Gastroesophageal sphincter (tissue), 4 donors: Measurements from ENCODE around the gene EHMT1. TPM values are rescaled to one million over a fixed set of nuclear protein-coding genes. Genes with fewer than 3 reads are reported as not detected.

Source experiments
- ATAC-seq: fragments of 150-250 bp; one replicate; pipeline ENCODE4 v1.9.1; 2016; ENCODE audit warnings: mild to moderate bottlenecking, moderate library complexity
- H3K27ac ChIP-seq, 4 donors: fragments of 200-600 bp; sonication (generic) in 3 of 4; 1 replicate in 3 of 4; 2 replicates in 1 of 4; pipeline ENCODE4 v1.5.1; 2016 to 2019
- H3K27me3 ChIP-seq: fragments of 200-600 bp; sonication (generic); one replicate; pipeline ENCODE4 v1.5.1; 2019
- H3K36me3 ChIP-seq, 2 donors: fragments of 200-600 bp; sonication (generic); one replicate each; pipeline ENCODE4 v1.5.1; 2019; ENCODE audit warnings: control low read depth in 1 of 2
- H3K4me1 ChIP-seq, 3 donors: fragments of 200-600 bp; sonication (generic); 1 replicate in 2 of 3; 2 replicates in 1 of 3; pipeline ENCODE4 v1.5.1; 2016 to 2019; ENCODE audit warnings: control low read depth in 2 of 3
- H3K4me3 ChIP-seq, 2 donors: fragments of 200-600 bp; sonication (generic); one replicate each; pipeline ENCODE4 v1.5.1; 2019; ENCODE audit warnings: mild to moderate bottlenecking in 1 of 2, moderate library complexity in 1 of 2
- H3K9me3 ChIP-seq, 3 donors: fragments of 200-600 bp; sonication (generic); one replicate each; pipeline ENCODE4 v1.5.1; 2017 to 2019; ENCODE audit warnings: control low read depth in 2 of 3
- EP300 ChIP-seq: sonication (generic); formaldehyde crosslinking; IDR thresholded peaks from one replicate; pipeline ENCODE4 v1.6.1; 2017; ENCODE audit warnings: antibody characterized with exemption, mild to moderate bottlenecking
- POLR2A ChIP-seq, 2 donors: fragments of 450-650 bp; IDR thresholded peaks; one replicate each; pipeline ENCODE4 v1.6.1; 2017; ENCODE audit warnings: antibody characterized with exemption in 2 of 2, mild to moderate bottlenecking in 2 of 2, moderate library complexity in 1 of 2
- POLR2AphosphoS5 ChIP-seq: sonication (generic); formaldehyde crosslinking; IDR thresholded peaks from one replicate; pipeline ENCODE4 v1.6.1; 2017; ENCODE audit warnings: antibody characterized with exemption
- WGBS, 2 donors: methylation state at CpG; one replicate each; pipeline ENCODE4 v1.1.5; 2018; ENCODE audit warnings: low coverage in 1 of 2; 5-methylcytosine and 5-hydroxymethylcytosine counted together
- total RNA-seq, 4 donors: library from RNA; depleted of rRNA; stranded (reverse); fragments of >200 nt; gene quantifications; one replicate each; pipeline ENCODE4 v1.1.0, GENCODE V29; 2016
- TF ChIP-seq, protein P1 (sequence below), 4 experiments: fragments of 200-600 bp in 2 of 4; fragments of 450-650 bp in 2 of 4; sonication (generic) in 1 of 4; IDR thresholded peaks; one replicate each; pipeline ENCODE4 v1.5.1; 2017 to 2019; ENCODE audit warnings: antibody characterized with exemption in 4 of 4, mild to moderate bottlenecking in 2 of 4, moderate library complexity in 2 of 4

EHMT1 gene
- total RNA-seq, 4 donors from 2014 or later: 49.2 to 79.7 (median 64.7) TPM

DNA sequence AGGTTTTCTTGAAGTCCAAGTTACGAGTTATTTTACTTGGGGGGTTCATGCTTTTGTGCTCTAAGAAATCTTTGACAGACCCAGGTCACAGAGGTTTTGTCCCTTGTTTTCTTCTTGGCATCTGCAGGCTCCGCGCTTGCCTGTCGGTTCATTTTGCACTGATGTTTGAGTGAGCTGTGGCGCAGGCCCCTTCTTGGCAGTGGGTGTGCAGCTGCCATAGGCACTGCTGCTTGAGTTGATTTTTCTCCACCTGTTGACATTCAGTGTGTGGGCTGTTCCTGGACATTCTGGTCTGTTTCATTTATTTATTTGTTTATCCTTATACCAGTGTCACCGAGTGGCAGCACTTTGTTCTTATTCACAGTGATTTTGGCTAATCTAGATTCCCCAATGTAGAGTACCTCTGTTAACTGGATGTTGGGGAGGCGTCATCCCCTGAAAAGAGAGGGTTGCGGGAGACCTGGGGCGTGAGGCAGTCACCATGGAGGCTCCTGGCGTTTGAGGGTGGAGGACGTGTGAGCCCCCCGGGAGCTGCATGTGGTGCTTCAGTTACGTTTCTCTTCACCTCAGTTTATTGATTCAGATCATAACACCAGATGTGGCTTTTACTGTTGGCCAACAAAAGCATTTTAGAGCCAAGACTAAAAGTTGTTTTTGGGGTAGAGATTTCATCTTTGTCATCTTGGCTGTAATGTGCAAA, 137.4 kb downstream of the EHMT1 start:
- ATAC-seq: no peak

DNA sequence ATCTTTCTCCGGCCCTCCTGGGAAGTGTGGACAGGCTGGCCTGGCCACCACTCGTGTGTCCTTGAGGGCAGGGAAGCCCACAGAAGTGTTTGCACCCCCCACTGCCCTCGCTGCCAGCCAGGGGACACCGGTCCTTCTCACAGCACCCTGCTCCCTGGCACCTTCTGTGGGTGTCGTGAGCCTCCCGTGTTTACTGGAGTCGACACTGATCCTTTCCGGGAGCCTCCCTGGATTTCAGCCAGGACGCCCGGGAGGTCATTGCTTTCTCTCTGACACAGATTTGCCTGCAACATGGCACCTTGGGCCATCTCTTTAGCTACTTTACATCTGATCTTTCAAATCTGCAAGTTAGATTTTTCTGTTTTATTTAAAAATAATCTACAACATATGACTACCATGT, 138.3 kb downstream of the EHMT1 start:
- no peak for ATAC-seq
- H3K27ac ChIP-seq: no peak overlapping the region
- no peaks in the 10 kb centered on the region for H3K27me3 ChIP-seq
- TF ChIP-seq POLR2A (IDR thresholded peaks at IDR 0.05): no peak
- no peak for TF ChIP-seq EP300
- no peak for TF ChIP-seq POLR2AphosphoS5
- TF ChIP-seq, protein P1, sequence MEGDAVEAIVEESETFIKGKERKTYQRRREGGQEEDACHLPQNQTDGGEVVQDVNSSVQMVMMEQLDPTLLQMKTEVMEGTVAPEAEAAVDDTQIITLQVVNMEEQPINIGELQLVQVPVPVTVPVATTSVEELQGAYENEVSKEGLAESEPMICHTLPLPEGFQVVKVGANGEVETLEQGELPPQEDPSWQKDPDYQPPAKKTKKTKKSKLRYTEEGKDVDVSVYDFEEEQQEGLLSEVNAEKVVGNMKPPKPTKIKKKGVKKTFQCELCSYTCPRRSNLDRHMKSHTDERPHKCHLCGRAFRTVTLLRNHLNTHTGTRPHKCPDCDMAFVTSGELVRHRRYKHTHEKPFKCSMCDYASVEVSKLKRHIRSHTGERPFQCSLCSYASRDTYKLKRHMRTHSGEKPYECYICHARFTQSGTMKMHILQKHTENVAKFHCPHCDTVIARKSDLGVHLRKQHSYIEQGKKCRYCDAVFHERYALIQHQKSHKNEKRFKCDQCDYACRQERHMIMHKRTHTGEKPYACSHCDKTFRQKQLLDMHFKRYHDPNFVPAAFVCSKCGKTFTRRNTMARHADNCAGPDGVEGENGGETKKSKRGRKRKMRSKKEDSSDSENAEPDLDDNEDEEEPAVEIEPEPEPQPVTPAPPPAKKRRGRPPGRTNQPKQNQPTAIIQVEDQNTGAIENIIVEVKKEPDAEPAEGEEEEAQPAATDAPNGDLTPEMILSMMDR (IDR thresholded peaks at IDR 0.05): no peak
- 77 to 90% methylated on average over 2 to 10 of the region's 10 CpGs for WGBS, 2 donors
- H3K36me3 ChIP-seq: peaks cover 0 to 99% of the 10 kb centered on the region in 2 donors
- peaks cover 0 to 7% (median 0%) of the 10 kb centered on the region in 3 donors for H3K9me3 ChIP-seq
- H3K4me1 ChIP-seq: peaks cover 0 to 5% (median 0%) of the 10 kb centered on the region in 3 donors
- H3K4me3 ChIP-seq: no peak overlapping the region

More for the DNA sequence above, 137.4 kb downstream of the EHMT1 start:
- no peaks in the 10 kb centered on the region for H3K27me3 ChIP-seq
- TF ChIP-seq EP300 (no peak), POLR2A (IDR thresholded peaks at IDR 0.05) (no peak), POLR2AphosphoS5 (no peak)
- TF ChIP-seq, protein P1 (IDR thresholded peaks at IDR 0.05): no peak
- H3K9me3 ChIP-seq: peaks cover 0 to 7% (median 0%) of the 10 kb centered on the region in 3 donors
- H3K36me3 ChIP-seq: peaks cover 0 to 99% of the 10 kb centered on the region in 2 donors
- H3K4me3 ChIP-seq: no peak overlapping the region
- no peak overlapping the region for H3K27ac ChIP-seq
- 86 to 97% methylated on average over 5 to 10 of the region's 13 CpGs for WGBS, 2 donors
- peaks cover 0 to 5% (median 0%) of the 10 kb centered on the region in 3 donors for H3K4me1 ChIP-seq

DNA sequence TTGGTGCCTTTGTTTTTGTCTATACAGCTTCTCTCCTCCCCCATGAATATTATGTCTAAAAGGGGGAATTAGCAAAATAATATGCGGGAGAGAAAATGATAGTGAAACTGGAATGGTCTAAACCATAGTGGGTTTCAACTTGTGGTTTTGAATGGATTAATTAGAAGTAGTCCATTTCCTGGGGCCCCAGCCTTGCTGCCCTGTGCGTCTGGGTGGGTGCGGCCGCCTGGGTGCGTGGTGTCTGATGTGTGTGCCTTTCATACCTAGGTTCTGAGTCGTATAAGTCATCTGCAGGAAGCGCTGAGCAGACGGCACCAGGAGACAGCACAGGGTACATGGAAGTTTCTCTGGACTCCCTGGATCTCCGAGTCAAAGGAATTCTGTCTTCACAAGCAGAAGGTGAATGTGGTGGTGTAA, 138.8 kb downstream of the EHMT1 start:
- peaks cover 0 to 99% of the 10 kb centered on the region in 2 donors for H3K36me3 ChIP-seq
- H3K4me3 ChIP-seq: no peak overlapping the region
- WGBS, 2 donors: 86 to 90% methylated on average over 4 to 5 of the region's 9 CpGs

DNA sequence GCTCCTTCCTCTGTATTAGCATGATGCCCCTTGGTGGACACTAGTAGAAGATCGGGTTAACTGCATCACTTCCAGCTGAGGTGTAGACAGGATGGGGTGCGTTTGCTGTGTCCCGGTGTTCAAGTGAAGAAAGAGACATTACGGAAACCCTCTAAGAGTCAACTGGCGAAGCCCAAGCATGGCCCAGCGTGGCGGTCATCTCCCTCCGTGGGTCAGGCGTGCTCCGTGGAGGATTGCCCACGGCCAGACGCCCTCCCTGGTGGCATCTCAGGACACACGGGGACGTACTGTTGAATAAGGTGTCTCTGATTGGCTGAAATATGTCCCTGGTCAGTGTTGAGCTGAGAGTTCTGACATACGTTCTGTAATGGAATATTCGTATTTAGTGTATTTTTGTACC, 139.3 kb downstream of the EHMT1 start:
- Histone ChIP-seq H3K9me3 (peaks cover 0 to 7% (median 0%) of the 10 kb centered on the region in 3 donors), H3K27ac (no peak overlapping the region), H3K27me3 (no peaks in the 10 kb centered on the region), H3K4me3 (no peak overlapping the region), H3K36me3 (peaks cover 0 to 99% of the 10 kb centered on the region in 2 donors), H3K4me1 (peaks cover 0 to 5% (median 0%) of the 10 kb centered on the region in 3 donors)
- no peak for TF ChIP-seq POLR2A (IDR thresholded peaks at IDR 0.05)
- TF ChIP-seq POLR2AphosphoS5: no peak
- TF ChIP-seq, protein P1 (IDR thresholded peaks at IDR 0.05): no peak
- no peak for TF ChIP-seq EP300
- WGBS, 2 donors: 87 to 89% methylated on average over 3 to 7 of the region's 16 CpGs
- ATAC-seq: no peak

More for the DNA sequence above, 138.8 kb downstream of the EHMT1 start:
- H3K9me3 ChIP-seq: peaks cover 0 to 7% (median 0%) of the 10 kb centered on the region in 3 donors
- no peak overlapping the region for H3K27ac ChIP-seq
- no peak for TF ChIP-seq POLR2A (IDR thresholded peaks at IDR 0.05)
- no peak for TF ChIP-seq POLR2AphosphoS5
- no peaks in the 10 kb centered on the region for H3K27me3 ChIP-seq
- H3K4me1 ChIP-seq: peaks cover 0 to 5% (median 0%) of the 10 kb centered on the region in 3 donors
- ATAC-seq: no peak

DNA sequence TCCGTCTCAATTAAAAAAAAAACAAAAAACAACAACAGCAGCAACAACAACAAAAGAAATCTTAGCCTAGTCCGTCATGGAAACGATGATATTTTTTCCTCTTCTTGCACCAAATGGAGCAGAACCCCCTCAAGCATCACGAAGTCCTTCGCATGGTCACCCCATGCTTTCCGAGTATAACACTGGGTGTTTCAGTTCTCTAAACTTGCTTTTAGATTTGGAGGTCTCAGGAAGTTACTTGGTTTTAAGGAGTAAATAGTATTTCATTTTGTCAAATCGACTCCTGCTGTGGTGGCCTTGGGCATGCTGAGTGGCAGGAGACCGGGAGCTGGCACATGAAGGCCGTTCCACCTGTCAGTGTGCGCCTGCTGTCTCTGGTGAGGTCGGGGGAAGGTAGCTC, 140.3 kb downstream of the EHMT1 start:
- Histone ChIP-seq H3K27ac (no peak overlapping the region), H3K9me3 (peaks cover 0 to 7% (median 0%) of the 10 kb centered on the region in 3 donors), H3K36me3 (peaks cover 0 to 99% of the 10 kb centered on the region in 2 donors), H3K4me3 (no peak overlapping the region), H3K4me1 (peaks cover 0 to 5% (median 0%) of the 10 kb centered on the region in 3 donors), H3K27me3 (no peaks in the 10 kb centered on the region)
- ATAC-seq: no peak
- WGBS, 2 donors: 88 to 94% methylated on average over 6 to 10 of the region's 11 CpGs
- TF ChIP-seq POLR2A (IDR thresholded peaks at IDR 0.05): no peak
- no peak for TF ChIP-seq EP300
- TF ChIP-seq, protein P1 (IDR thresholded peaks at IDR 0.05): no peak
- no peak for TF ChIP-seq POLR2AphosphoS5
